ENCODE data around the gene CDC20.
A peak's percentile ranks its signal among the peaks of the same experiment; 100 is the strongest.

The CDC20 gene

GRCh38 chr1:43344267-43344850 is 14.4 kb upstream of the CDC20 start:
- TF ChIP-seq, protein P1, sequence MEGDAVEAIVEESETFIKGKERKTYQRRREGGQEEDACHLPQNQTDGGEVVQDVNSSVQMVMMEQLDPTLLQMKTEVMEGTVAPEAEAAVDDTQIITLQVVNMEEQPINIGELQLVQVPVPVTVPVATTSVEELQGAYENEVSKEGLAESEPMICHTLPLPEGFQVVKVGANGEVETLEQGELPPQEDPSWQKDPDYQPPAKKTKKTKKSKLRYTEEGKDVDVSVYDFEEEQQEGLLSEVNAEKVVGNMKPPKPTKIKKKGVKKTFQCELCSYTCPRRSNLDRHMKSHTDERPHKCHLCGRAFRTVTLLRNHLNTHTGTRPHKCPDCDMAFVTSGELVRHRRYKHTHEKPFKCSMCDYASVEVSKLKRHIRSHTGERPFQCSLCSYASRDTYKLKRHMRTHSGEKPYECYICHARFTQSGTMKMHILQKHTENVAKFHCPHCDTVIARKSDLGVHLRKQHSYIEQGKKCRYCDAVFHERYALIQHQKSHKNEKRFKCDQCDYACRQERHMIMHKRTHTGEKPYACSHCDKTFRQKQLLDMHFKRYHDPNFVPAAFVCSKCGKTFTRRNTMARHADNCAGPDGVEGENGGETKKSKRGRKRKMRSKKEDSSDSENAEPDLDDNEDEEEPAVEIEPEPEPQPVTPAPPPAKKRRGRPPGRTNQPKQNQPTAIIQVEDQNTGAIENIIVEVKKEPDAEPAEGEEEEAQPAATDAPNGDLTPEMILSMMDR (IDR thresholded peaks at IDR 0.05; ENCODE audit: poor library complexity, severe bottlenecking) = no peak
- H3K27me3 ChIP-seq (ENCODE audit: insufficient read depth, poor library complexity, severe bottlenecking) = no peaks in the 10 kb centered on the region

GRCh38 chr1:43345120-43345519 is 13.7 kb upstream of the CDC20 start:
- TF ChIP-seq, protein P1 (IDR thresholded peaks at IDR 0.05; ENCODE audit: poor library complexity, severe bottlenecking) = no peak
- H3K27ac ChIP-seq (ENCODE audit: poor library complexity, severe bottlenecking) = no peak overlapping the region
- H3K36me3 ChIP-seq (ENCODE audit: low read depth) = no peaks in the 10 kb centered on the region
- no peak overlapping the region for H3K4me3 ChIP-seq (ENCODE audit: severe bottlenecking)
- H3K27me3 ChIP-seq (ENCODE audit: insufficient read depth, poor library complexity, severe bottlenecking) = no peaks in the 10 kb centered on the region
- peaks cover 5% of the 10 kb centered on the region for H3K4me1 ChIP-seq (ENCODE audit: insufficient read depth, poor library complexity, severe bottlenecking)
- DNase-seq (ENCODE audit: low spot score) (no peak), ATAC-seq (ENCODE audit: low read depth) (no peak)
- no peaks in the 10 kb centered on the region for H3K9me3 ChIP-seq (ENCODE audit: severe bottlenecking)

More at GRCh38 chr1:43344267-43344850, 14.4 kb upstream of the CDC20 start:
- H3K9me3 ChIP-seq (ENCODE audit: severe bottlenecking) = no peaks in the 10 kb centered on the region
- ATAC-seq (ENCODE audit: low read depth) = no peak
- no peak for DNase-seq (ENCODE audit: low spot score)
- H3K4me1 ChIP-seq (ENCODE audit: insufficient read depth, poor library complexity, severe bottlenecking) = no peaks in the 10 kb centered on the region
- no peak overlapping the region for H3K27ac ChIP-seq (ENCODE audit: poor library complexity, severe bottlenecking)
- no peak overlapping the region for H3K4me3 ChIP-seq (ENCODE audit: severe bottlenecking)
- no peaks in the 10 kb centered on the region for H3K36me3 ChIP-seq (ENCODE audit: low read depth)

DNA sequence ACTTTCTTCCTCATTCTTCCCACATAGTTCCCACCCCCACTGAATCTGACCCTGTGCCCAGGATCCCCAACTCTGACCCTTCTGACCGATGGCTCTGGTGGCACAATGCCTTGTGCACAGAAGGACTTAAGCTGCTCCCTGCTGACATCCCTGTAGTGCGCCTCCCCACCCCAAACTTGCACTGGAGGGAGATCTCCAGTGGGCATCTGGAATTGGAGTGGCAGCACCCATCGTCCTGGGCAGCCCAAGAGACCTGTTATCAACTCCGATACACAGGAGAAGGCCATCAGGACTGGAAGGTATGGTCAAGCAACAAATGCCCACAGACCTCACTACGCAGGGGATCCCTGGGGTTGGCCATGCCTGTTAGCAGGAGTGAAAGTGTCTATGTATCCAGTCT is 12.1 kb upstream of the CDC20 start:
- DNase-seq (ENCODE audit: low spot score) = no peak
- H3K27me3 ChIP-seq (ENCODE audit: insufficient read depth, poor library complexity, severe bottlenecking) = no peaks in the 10 kb centered on the region

DNA sequence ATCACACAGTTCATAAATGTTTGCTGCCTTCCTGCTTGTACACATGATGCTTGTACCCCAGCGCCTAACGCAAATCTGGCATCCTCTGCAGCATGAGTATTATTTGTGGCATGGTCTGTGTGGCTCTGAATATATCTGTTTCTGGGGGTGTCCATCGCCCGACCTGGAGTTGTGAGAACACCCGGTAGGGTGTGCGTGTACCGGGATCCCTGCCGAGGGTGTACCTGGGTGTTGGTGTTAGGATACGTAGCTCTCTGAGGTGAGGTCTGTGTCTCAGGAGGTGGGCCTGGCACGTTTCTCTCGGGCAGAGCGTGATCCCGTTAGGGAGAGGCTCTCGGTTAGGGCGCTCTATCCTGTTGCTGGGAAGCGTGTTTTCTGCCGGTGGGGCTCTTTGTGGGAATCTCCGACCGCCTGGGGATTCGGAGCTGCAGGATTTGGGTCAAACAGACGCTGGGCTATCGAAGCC is 10.4 kb upstream of the CDC20 start:
- TF ChIP-seq, protein P1 (IDR thresholded peaks at IDR 0.05; ENCODE audit: poor library complexity, severe bottlenecking) = no peak
- no peaks in the 10 kb centered on the region for H3K36me3 ChIP-seq (ENCODE audit: low read depth)
- H3K9me3 ChIP-seq (ENCODE audit: severe bottlenecking) = no peaks in the 10 kb centered on the region
- peak; percentile 39 for ATAC-seq (ENCODE audit: low read depth)
- peaks cover 5% of the 10 kb centered on the region for H3K4me1 ChIP-seq (ENCODE audit: insufficient read depth, poor library complexity, severe bottlenecking)
- H3K4me3 ChIP-seq (ENCODE audit: severe bottlenecking) = peak overlapping the region; percentile 40
- no peak for DNase-seq (ENCODE audit: low spot score)
- H3K27me3 ChIP-seq (ENCODE audit: insufficient read depth, poor library complexity, severe bottlenecking) = no peaks in the 10 kb centered on the region
- peak overlapping the region; percentile 71 for H3K27ac ChIP-seq (ENCODE audit: poor library complexity, severe bottlenecking)

More for the DNA sequence above, 12.1 kb upstream of the CDC20 start:
- Histone ChIP-seq H3K4me1 (ENCODE audit: insufficient read depth, poor library complexity, severe bottlenecking) (peaks cover 5% of the 10 kb centered on the region), H3K4me3 (ENCODE audit: severe bottlenecking) (no peak overlapping the region), H3K27ac (ENCODE audit: poor library complexity, severe bottlenecking) (no peak overlapping the region), H3K9me3 (ENCODE audit: severe bottlenecking) (no peaks in the 10 kb centered on the region), H3K36me3 (ENCODE audit: low read depth) (no peaks in the 10 kb centered on the region)
- no peak for ATAC-seq (ENCODE audit: low read depth)
- TF ChIP-seq, protein P1 (IDR thresholded peaks at IDR 0.05; ENCODE audit: poor library complexity, severe bottlenecking) = no peak

Data from RWPE2 (cell line).